Measurements from ENCODE around the gene SLC25A38. TPM values are rescaled to one million over a fixed set of nuclear protein-coding genes. Genes with fewer than 3 reads are reported as not detected.

SLC25A38 gene
- total and polyA plus RNA-seq, 11 donors, result 13.6 to 34.8 (median 20.9) TPM

DNA sequence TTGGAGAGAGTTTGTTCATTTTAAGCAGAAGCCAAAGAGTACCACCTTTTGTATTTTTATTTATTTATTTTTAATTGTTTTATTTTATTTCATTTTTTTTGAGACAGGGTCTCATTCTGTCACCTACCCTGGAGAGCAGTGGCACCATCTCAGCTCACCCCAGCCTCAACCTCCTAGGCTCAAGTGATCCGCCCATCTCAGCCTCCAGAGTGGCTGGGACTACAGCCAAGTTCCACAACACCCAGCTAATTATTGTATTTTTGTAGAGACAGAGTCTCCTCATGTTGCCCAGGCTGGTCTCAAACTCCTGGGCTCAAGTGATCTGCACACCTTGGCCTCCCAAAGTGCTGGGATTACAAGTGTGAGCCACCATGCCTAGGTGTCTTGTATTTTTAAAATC, 44.1 kb upstream of the SLC25A38 start:
- TF ChIP-seq, protein P1, sequence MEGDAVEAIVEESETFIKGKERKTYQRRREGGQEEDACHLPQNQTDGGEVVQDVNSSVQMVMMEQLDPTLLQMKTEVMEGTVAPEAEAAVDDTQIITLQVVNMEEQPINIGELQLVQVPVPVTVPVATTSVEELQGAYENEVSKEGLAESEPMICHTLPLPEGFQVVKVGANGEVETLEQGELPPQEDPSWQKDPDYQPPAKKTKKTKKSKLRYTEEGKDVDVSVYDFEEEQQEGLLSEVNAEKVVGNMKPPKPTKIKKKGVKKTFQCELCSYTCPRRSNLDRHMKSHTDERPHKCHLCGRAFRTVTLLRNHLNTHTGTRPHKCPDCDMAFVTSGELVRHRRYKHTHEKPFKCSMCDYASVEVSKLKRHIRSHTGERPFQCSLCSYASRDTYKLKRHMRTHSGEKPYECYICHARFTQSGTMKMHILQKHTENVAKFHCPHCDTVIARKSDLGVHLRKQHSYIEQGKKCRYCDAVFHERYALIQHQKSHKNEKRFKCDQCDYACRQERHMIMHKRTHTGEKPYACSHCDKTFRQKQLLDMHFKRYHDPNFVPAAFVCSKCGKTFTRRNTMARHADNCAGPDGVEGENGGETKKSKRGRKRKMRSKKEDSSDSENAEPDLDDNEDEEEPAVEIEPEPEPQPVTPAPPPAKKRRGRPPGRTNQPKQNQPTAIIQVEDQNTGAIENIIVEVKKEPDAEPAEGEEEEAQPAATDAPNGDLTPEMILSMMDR (IDR thresholded peaks at IDR 0.05), result no peak
- TF ChIP-seq POLR2A (IDR thresholded peaks at IDR 0.05), result no peak
- H3K9me3 ChIP-seq, result no peaks in the 10 kb centered on the region
- peaks cover 0 to 14% (median 0%) of the 10 kb centered on the region in 9 donors for H3K27me3 ChIP-seq
- DNase-seq (no peak), ATAC-seq (no peak)
- H3K4me3 ChIP-seq, result no peak overlapping the region
- intact Hi-C loops (cut with DNase I), result no loop called here
- no peaks in the 10 kb centered on the region for H3K36me3 ChIP-seq
- 69 to 73% (median 70%) methylated on average over 1 of the region's 1 CpG for WGBS, 4 donors
- no peak overlapping the region for H3K27ac ChIP-seq
- H3K4me1 ChIP-seq, result no peaks in the 10 kb centered on the region

DNA sequence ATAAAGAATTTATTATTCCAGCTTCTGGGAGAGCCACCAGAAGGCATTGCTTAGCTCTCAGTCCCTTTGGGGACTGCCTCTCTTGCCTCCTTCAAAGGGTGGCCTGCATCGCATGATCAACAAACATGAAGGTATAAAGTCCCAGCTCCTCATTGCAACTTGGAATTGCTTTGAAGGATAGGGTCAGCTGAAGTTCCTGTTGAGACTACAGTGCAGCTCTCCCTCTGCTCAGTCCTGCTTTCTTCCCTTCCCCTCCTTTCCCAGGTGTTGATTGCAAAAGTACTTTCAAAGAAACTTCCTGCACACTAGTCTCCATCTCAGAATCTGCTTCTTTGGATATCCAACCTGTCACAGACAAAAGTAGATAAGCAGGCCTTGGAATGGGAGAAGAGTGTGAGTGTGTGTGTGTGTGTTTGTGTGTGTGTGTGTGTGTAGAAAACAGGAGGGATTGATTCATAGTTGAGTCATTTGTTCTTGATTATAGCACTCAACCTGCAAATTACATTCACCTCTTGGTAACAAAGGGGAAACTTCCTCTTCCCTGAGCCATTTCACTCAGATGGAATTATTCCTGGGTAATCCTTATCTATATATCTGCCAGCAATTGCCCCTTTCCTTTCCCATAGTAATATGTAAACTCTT, 40.0 kb upstream of the SLC25A38 start:
- TF ChIP-seq, protein P1 (IDR thresholded peaks at IDR 0.05), result no peak
- TF ChIP-seq POLR2A (IDR thresholded peaks at IDR 0.05), result no peak
- DNase-seq, result no peak
- Histone ChIP-seq H3K36me3 (no peaks in the 10 kb centered on the region), H3K4me3 (no peak overlapping the region), H3K4me1 (no peaks in the 10 kb centered on the region), H3K27me3 (peaks cover 0 to 14% (median 0%) of the 10 kb centered on the region in 9 donors), H3K27ac (no peak overlapping the region), H3K9me3 (no peaks in the 10 kb centered on the region)
- no peak for ATAC-seq
- intact Hi-C loops (cut with DNase I), result no loop called here
- 84 to 94% (median 91%) methylated on average over 1 of the region's 1 CpG for WGBS, 4 donors

DNA sequence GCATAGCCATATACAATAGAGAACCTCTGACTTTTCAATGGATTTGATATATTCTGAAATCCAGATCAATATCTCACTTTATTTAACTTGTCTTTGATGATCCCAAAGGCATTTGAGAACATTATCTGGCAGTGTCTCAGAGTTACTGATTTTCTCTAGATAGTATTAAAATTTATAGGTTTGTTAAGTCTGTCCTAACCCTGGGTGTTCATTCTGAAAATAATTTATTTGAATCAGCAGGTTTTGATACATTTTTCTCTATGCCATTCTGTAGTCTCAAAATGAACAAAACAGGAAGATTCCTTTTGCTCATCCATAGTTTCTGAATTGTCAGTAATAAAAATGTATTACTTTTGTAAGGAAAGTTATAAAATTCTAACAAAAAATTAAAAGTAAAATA, 39.4 kb upstream of the SLC25A38 start:
- Histone ChIP-seq H3K9me3 (no peaks in the 10 kb centered on the region), H3K36me3 (no peaks in the 10 kb centered on the region), H3K4me1 (no peaks in the 10 kb centered on the region), H3K27me3 (peaks cover 0 to 11% (median 0%) of the 10 kb centered on the region in 9 donors), H3K27ac (no peak overlapping the region), H3K4me3 (no peak overlapping the region)
- no peak for ATAC-seq
- DNase-seq, result no peak
- TF ChIP-seq, protein P1 (IDR thresholded peaks at IDR 0.05), result no peak
- no peak for TF ChIP-seq POLR2A (IDR thresholded peaks at IDR 0.05)
- intact Hi-C loops (cut with DNase I), result no loop called here

DNA sequence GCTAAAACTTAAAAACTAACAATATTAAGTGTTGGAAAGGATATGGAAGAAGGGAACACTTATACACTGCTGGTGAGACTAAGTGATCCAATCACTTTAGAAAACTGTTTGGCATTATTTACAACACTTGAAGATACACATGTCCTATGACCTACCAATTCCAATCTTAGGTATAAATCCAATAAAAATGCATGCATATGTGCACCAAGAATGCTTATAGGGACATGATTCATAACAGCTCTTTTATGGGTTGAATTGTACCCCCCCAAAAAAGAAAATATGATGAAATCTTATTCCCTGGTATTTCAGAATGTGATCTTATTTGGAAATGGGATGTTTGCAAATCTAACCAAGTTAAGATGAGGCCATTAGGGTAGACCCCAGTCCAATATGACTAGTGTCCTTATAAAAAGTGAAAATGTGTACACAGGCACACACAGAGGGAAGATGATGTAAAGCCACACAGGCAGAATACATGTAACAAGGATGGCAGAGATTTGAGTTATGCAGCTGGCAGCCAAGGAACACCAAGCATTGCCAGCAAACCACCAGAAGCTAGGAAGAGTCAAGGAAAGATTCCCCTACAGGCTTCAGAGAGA, 38.3 kb upstream of the SLC25A38 start:
- H3K27me3 ChIP-seq, result peaks cover 0 to 4% (median 0%) of the 10 kb centered on the region in 9 donors
- no peak for ATAC-seq
- TF ChIP-seq, protein P1 (IDR thresholded peaks at IDR 0.05), result no peak
- TF ChIP-seq POLR2A (IDR thresholded peaks at IDR 0.05), result no peak
- H3K9me3 ChIP-seq, result no peaks in the 10 kb centered on the region
- no peaks in the 10 kb centered on the region for H3K4me1 ChIP-seq
- H3K36me3 ChIP-seq, result no peaks in the 10 kb centered on the region
- H3K4me3 ChIP-seq, result no peak overlapping the region
- DNase-seq, result no peak
- intact Hi-C loops (cut with DNase I), result no loop called here
- H3K27ac ChIP-seq, result no peak overlapping the region
